ENCODE data around the gene SLCO4A1.

GRCh38 chr20:62662422-62662821 lies 20.1 kb downstream of the SLCO4A1 start:
- TF ChIP-seq CTCF (IDR thresholded peaks at IDR 0.05) (no peak), POLR2A (IDR thresholded peaks at IDR 0.05) (no peak)
